Renal cortex interstitium (tissue), 11 donors: Measurements from ENCODE around the gene PTGER3. TPM values are rescaled to one million over a fixed set of nuclear protein-coding genes. Genes with fewer than 3 reads are reported as not detected.
A peak's percentile ranks its signal among the peaks of the same experiment; 100 is the strongest.
"Not testable (repeated sequence)": the region's sequence is repeated elsewhere in the genome, so short reads cannot be mapped to it uniquely, and the experiment has no call there.

Experiments used
- DNase-seq, 11 donors: peaks; one replicate each; pipeline ENCODE4 v3.0.0-alpha.2; 2013; ENCODE audit warnings: low read depth in 9 of 11, low spot score in 4 of 11; ENCODE audit errors: extremely low read depth in 1 of 11
- polyA plus RNA-seq, 3 donors: library from polyadenylated mRNA; unstranded; fragments of 120-200 nt; gene quantifications; one replicate each; pipeline ENCODE4 v1.2.1, GENCODE V29; 2013; ENCODE audit not compliant: insufficient read length in 3 of 3

The PTGER3 gene
- polyA plus RNA-seq, 3 donors = 36.6 to 66.3 (median 47.3) TPM

DNA sequence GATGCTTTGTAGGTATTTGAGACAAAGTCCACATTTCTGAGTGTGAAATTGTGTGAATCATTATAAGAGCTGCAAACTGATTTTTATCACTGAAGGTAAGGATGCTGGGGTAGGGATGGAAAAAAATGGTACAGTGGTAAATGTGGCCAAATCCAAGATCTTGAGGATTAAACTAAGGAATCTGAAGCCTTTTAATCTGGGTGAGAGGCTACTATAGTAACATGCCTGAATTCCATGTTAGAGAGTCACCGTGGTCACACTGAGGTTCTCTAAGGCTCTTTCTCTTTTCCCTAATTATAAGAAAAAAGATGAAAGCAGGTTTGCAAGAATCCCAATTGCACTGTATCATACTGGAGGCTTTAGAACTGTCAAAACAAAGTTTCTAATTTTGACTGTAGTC lies 17.6 kb downstream of the PTGER3 start:
- DNase-seq = no peak

DNA sequence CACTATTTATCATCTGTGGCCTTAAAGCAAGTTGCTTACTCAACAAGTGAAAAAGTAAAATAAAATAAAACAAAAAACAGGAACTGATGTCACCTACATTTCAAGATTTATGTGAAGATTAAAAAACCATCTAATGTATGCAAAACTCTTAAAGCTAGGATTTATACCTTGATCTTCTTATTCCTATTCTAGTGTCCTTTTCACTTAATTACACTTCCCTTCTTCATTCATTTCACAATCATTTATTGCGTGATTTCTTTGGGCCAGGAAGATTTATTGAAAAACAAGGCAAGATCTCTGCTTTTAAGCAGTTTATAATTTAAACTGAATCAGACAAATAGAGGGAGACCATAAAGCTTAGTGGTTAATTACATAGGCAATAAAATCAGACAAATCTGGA lies 18.6 kb downstream of the PTGER3 start:
- DNase-seq = no peak

DNA sequence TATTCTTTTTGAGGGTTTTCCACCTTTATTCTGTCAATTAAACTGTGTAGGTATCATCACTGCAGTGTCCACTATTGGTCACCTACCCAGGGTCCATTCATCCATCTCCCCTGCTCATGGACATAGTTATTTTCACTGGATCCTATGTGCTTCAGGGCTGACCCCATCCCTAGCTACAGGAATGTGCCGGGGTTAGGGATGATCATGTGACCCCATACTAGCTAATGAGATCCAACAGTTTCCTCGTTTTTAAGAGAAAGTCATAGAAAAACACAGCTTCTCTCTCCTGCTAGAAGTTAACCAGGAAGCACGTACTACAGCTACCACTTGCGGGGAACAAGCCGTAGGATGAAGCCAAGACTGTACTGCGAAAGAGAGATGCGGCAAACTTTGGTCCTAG lies 19.6 kb downstream of the PTGER3 start:
- no peak for DNase-seq

DNA sequence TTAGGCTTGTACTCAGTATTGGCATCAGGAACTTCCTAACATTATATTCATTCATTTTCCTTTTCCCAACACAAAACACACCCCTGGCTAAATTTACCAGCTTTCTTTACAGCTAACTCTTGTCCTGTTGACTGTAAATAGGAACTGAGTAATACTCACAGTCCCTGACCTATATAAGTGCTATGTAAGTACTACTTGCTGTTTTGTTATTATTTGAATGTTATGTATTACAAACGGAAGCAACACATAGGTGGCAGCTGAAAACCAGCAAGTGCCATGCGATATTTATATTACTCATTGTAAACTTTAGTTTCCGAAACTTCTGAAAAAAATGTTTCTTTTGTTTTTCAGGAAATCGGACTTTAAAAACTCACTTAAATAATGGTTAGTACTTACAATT lies 21.5 kb downstream of the PTGER3 start:
- DNase-seq = no peak

DNA sequence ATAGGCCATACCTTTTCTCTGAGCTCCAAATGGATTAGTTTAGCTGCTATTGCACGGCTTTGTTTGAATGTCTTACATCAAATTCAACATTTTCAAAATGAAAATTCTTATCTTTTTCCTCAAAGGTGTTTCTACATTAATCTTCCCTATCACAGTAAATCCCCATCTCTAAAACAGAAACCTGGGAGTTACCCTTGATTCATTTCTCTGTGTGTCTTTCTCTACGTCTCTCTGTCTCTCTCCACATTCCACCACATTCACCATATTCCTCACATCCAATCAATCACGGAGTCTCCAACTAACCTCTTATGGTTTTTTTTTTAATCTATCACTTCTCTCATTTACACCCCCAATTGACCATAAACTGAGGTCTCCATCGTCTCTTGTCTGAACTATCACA lies 24.1 kb downstream of the PTGER3 start:
- no peak for DNase-seq

DNA sequence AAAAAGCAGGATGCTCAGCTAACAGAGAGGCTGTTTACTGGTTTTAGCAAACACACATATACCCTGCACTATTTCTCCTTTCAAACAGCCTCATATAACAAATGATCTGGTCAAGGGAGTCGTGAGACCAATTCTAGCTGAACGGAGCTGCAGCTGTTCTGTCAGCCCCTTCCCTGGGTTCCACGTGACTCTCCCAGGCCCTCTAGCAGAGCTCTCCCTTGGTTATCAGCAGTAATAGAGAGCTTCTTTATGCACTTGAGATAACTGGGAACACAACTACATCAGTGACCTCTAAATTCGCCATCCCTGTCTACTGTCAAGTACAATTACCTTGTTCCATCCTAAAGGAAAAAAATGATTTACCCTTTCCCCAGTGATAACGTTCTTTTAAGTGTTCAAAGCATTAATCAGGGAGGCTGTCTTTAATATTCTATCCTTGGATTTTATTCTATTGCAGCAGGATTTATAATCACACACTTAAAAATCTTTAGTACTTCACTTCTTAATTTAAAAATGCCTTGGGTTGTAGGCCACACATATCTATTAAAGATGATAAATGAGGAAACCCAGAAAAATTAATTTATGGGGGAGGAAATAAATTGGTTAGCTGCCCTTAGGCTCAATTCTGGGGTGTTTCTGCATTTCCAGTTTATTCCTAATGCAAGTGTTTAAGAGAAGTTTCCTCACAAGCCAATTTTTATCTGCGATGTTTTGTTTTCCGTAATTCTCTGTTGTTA lies 28.2 kb downstream of the PTGER3 start:
- DNase-seq = no peak

DNA sequence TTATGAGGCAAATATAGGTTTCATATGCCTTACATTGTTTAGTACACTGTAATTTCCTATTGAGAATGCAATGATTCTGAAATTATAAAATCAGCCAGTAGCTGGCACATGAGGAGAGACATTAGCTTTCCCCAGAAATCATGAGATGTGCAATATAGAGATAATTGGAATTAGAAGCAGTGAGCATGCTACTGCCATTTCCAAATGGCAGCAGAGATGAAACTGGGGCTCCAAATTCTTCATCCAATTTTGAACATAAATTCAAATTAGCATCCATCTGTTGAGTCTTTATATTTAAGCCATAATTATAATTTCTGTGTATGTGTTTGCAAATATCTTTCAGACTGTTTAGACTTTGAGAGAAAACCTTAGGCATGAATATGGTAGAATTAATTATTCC lies 28.8 kb downstream of the PTGER3 start:
- no peak for DNase-seq

DNA sequence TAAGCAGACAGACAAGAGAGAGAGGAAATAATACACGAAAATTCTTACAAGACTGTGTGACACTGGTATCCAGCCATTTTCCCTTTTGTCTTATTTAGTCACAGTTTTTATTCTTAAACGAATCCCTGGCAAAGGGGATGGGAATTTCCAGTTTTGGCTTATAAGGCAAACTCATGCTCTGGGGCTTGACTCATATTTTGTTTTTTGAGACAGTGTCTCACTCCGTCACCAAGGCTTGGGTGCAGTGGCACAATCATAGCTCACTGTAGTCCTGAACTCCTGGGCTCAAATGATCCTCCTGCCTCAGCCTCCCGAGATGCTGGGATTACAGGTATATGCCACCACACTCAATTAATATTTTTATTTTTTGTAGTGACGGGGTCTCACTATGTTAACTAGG lies 31.9 kb downstream of the PTGER3 start:
- DNase-seq = no peak

DNA sequence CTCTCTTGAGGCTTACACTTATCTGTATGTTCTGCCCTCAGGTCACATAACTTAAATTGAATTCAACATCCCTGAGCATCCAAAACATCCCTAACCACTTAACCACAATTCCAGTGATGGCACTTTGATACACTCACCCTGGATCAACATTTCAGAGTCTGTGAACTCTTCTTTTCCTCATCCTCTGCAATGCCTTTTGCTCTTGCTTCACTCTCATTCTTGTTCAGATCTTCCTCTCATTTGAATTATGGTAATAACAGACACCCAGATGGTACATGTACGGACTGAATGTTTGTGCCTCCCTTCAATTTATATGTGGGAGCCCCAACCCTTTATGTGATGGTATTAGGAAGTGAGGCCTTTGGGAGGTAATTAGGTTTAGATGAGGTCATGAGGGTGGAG lies 33.4 kb downstream of the PTGER3 start:
- DNase-seq = no peak

DNA sequence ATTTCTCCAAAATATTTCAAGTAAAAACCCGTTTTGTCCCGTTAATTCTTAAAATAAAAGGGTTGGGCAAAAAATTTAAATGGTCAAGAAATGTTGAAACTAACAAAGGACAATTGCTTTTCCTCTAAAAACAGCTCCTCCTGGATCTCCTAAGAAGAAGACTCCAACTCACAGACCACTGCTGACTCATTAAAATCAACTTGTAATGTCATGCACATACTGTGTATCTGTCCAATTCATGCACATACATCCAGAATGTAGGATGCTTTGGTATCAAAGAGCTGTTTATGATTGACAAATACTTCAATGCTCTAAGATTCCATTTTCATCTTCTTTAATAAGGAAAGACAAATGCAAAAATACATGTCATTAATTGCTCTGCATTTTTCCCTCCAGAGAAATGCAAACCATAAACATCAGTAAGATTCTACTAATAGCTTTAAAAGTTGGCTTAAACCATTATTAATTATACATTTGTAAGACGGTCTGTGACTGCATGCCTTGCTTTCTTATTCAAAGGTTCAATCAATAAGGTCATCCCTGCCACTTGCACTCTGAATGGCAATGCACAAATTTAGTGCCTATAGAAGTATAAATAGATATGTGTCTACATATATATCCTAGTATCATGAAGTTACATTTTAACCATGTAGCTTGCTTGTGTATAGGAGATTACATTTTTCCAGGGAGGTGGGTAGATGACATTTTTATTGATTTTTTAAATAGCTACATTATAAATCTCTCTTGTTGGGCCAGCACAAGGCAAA lies 44.7 kb downstream of the PTGER3 start:
- no peak for DNase-seq

DNA sequence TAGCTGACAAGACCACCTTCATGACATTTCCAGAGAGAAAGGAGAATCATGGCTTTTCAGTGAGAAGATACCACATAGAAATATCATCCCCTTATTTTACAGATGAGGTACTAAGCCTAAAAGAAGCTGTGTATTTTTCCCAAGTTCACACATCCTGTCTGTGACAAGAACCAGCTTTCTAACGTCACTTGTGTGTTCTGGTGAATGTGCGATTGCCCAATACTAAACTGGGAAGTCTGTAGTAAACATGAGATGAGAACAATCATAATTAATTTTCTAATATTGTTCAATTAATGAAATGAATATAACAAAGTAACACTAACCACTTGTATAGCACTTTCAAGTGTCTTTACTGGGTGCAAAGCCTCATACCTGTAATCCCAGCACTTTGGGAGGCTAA lies 46.0 kb downstream of the PTGER3 start:
- DNase-seq = no peak

DNA sequence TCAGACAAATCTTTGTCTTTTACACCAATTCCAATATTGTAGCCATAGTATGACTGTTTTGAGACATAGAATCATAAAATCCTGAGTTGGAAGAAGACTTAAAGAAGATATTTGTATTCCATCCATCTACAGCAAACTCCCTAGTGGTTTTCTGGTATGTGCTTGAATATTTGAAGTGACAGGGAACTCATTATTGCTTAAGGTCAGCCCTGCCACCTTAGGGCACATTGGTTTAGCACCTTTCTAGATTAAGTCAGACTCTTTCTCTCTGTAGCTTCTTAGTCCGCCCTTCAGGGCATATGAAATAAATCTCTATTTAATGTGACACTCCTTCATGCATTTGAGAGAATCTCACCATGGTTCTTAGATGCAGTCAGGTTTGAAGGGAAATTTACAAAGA lies 49.8 kb downstream of the PTGER3 start:
- DNase-seq = no peak

DNA sequence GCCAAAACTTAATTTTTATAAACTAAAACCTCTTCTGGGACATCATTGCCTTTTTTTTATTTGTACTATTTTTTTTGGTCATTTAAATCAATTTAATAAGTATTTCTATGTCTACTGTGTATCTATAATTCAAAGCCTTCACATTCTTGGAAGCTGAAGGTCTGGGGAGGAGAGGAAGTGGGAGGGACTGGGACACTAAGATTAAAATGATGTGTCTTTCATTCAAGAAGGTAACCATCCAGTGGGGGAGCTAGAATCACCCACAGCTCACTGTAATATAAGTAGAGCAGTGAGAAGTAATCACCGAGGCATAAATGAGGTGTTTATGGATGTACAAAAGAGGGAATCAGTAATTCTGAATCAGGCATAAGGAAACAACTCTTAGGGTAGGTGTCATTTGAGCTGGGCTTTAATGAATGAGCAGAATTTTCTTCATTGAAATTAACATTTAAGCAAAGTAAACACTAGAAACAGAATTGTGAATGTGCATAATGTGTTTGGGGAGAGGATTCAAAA lies 52.8 kb downstream of the PTGER3 start:
- DNase-seq = no peak

DNA sequence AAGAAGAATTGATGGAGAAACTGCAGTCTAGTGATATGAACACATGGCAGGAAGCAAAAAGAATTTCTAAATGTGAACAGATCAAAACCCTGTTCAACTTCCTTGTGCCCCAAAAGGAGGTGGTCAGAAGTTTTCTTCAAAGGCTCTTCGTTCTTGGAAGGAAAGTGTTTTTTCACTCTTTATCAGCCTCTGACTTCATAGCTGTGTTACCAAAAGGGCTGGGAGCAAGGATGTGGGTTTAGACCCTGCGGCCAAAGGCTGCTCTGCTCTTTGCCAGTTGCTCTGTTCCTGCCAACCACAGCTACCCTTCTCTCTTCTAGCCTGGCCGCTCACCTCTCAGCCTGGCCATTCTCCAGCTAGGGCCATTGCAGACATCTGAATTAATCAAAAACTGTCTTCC lies 53.8 kb downstream of the PTGER3 start:
- no peak for DNase-seq

DNA sequence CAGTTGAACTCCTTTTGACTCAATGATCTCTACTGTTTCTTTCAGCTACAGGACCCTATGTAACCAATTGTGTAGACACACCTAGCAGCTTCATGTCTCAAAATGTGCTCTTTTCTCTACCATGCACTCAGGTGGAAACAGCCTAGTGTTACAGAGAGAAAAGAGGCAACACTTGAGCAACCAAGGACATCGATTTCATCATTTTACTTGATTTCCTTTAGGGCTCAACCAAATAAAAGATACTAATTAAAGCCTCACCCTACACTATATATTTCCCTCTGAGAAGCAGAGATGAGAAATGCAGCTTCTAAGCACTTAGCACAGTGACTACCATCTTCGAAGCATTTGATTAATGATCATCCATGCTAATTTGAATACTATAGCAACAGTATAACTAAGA lies 55.1 kb downstream of the PTGER3 start:
- no peak for DNase-seq

DNA sequence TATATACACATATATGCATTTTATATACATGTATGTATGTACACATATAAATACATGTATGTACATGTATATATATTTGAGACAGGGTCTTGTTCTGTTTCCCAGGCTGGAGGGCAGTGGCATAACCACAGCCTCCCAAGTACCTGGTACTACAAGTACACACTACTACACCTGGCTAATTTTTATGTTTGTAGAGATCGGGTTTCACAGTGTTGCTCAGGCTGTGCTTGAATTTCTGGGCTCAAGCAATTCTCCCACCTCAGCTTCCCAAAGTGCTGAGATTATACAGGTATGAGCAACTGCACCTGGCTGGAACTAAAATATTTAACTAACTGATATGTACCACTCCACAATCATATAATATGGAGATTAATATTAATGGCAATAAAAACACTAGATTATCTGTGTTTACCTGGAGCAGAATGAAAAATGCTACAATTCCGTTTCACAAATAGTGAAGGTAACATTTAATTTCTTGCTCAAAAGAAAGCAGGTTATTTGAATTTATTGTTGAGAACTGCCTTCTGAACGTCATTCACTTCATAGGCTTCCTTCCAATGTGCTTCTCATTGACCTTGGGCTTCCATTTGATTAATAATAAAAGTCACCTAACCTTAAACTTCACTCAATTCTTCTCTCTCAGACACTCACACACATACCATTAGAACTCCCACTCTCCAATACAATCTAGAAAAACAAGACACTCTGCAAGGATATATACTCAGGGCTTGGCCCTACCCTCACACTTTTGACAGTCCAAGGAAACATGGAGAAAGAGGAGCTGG lies 57.0 kb downstream of the PTGER3 start:
- peak in 5 of 11 donors; percentile 3 to 22 (median 20) for DNase-seq

DNA sequence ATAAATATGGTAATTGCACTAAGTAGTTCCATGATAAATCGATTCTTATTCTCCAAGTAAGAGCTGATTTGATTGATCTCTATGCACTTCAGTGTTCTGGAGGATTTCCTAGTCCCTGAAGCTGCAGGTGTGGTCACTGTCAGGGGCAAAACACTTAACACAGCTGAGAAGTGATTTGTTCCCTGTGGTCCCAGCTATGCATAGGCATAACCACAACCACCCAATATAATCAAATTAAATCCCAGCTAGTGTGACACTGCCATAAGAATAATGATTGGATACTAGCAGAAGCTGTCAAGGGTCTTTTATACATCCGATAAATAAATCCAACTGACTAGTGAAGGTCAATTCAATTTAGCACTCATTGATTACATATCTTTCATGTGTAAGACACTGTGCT lies 60.1 kb downstream of the PTGER3 start:
- DNase-seq = no peak

DNA sequence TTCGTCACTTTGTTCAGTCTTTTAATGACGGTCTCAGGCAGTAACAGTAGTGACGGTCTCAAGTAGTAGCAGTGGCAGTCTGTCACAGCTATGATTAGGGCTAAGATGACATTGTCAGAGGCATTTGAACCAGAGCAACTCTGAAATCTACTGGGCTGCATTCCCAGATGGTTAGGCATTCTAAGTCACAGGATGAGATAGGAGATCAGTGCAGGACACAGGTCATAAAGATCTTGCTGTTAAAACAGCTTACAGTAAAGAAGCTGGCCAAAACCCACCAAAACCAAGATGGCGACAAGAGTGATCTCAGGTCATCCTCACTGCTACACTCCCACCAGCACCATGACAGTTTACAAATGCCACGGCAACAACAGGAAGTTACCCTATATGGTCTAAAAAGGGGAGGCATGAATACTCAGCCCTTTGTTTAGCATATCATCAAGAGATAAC lies 61.8 kb downstream of the PTGER3 start:
- DNase-seq = not testable (repeated sequence)

DNA sequence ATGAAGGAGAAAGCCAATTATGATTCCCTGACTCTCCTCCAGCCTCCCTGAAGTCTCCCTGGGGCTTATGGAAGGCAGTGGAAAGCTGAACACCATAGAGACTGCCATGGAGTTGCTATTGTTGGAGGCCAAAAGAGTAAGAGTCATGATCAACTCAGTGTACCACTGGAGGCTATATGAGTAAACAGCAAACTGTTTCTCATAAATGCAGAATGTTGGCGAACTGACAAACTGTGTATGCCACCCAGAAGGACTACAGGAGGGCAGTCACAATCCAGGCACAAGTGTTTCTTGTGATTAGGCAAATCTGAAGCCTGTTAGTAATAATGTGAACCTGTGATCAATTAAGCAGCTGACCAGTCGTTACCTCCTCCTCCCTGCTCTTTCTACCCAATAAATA lies 62.3 kb downstream of the PTGER3 start:
- not testable (repeated sequence) for DNase-seq

DNA sequence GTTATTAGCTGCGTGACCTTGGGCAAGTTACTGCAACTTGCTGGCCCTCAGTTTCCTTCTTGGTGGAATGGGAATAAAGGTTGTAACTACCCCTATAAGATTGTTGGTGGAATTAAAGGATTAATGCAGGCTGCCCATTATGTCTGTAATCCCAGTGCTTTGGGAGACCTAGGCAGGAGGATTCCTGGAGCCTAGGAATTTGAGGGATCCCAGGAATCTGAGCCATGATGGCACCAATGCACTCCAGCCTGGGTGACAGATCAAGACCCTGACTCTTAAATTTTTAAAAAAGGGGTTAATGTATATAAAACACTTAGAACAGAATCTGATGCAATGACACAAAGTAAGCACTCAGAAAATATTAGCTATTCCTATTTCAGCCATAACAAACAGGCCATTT lies 67.3 kb downstream of the PTGER3 start:
- no peak for DNase-seq
